ENCODE data around the gene ARHGAP44.

ARHGAP44 gene

DNA sequence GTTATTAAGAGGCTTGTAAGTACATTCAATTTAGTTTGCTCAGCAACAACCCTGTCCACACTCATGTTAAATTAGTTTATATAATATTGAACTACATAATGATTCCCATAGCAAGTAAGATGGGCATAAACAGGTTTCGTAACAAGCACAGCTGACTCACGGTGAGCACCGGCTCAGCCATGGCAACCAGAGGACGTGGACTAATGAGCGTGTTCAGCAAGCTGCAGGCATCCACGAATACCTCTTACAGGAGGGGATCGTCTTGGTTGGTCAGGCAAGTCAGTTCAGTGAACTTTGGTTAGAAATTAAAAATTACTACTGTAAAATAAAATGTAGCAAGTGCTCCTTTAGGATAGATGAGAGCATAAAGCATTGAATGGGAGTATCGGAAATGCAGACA lies 170.1 kb downstream of the ARHGAP44 start:
- Histone ChIP-seq H3K9me3 (ENCODE audit: insufficient read depth, low read length) (no peaks in the 10 kb centered on the region; the same call in 1 of the 2 replicates), H3K4me2 (ENCODE audit: low read length) (no peak overlapping the region), H3K27ac (ENCODE audit: low read length) (no peak overlapping the region), H4K20me1 (ENCODE audit: insufficient read depth, low read length) (no peaks in the 10 kb centered on the region), H2AFZ (ENCODE audit: low read depth, low read length) (no peak overlapping the region), H3K79me2 (ENCODE audit: low read length) (no peaks in the 10 kb centered on the region), H3K9ac (ENCODE audit: low read length) (no peak overlapping the region), H3K36me3 (replicated peaks; ENCODE audit: low read depth, low read length) (peaks cover 32% of the 10 kb centered on the region), H3K27me3 (ENCODE audit: low read depth, low read length) (no peaks in the 10 kb centered on the region), H3K4me1 (ENCODE audit: low read length) (peaks cover 18% of the 10 kb centered on the region), H3K4me3 (ENCODE audit: low read length) (no peak overlapping the region)
- no peak for TF ChIP-seq CTCF (IDR thresholded peaks at IDR 0.05; ENCODE audit: low read depth, low read length)
- TF ChIP-seq EZH2phosphoT487 (IDR thresholded peaks at IDR 0.05; ENCODE audit: low read depth) = no peak

DNA sequence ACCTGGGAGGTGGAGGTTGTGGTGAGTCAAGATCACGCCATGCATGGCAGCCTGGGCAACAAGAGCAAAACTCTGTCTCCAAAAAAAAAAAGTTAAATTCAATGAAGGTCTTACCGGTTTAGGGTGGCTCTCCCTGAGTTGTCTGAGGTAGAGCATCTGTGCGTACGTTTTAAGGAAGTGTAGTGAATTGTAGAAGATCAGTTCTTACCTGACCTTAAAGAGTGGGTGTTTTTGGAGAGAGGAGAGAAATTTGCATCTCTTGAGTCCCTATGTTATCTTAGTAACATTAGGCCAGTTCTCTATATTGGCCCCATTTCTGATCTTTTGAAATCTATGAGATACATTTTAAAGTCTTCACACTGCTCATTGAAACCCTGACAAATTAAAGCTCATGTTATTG lies 172.4 kb downstream of the ARHGAP44 start:
- H3K4me2 ChIP-seq (ENCODE audit: low read length) = no peak overlapping the region
- no peak overlapping the region for H3K4me3 ChIP-seq (ENCODE audit: low read length)
- H3K27me3 ChIP-seq (ENCODE audit: low read depth, low read length) = no peaks in the 10 kb centered on the region
- no peaks in the 10 kb centered on the region for H4K20me1 ChIP-seq (ENCODE audit: insufficient read depth, low read length)
- H3K27ac ChIP-seq (ENCODE audit: low read length) = no peak overlapping the region
- peaks cover 14% of the 10 kb centered on the region for H3K36me3 ChIP-seq (replicated peaks; ENCODE audit: low read depth, low read length)
- H3K79me2 ChIP-seq (ENCODE audit: low read length) = no peaks in the 10 kb centered on the region
- peaks cover 13% of the 10 kb centered on the region for H3K4me1 ChIP-seq (ENCODE audit: low read length)
- H3K9ac ChIP-seq (ENCODE audit: low read length) = no peak overlapping the region
- TF ChIP-seq CTCF (IDR thresholded peaks at IDR 0.05; ENCODE audit: low read depth, low read length) (no peak), EZH2phosphoT487 (IDR thresholded peaks at IDR 0.05; ENCODE audit: low read depth) (no peak)
- H3K9me3 ChIP-seq (ENCODE audit: insufficient read depth, low read length) = no peaks in the 10 kb centered on the region; the same call in 1 of the 2 replicates
- no peak overlapping the region for H2AFZ ChIP-seq (ENCODE audit: low read depth, low read length)

- Histone ChIP-seq H2AFZ (ENCODE audit: low read depth, low read length) (no peak overlapping the region), H3K79me2 (ENCODE audit: low read length) (no peaks in the 10 kb centered on the region), H4K20me1 (ENCODE audit: insufficient read depth, low read length) (no peaks in the 10 kb centered on the region), H3K4me3 (ENCODE audit: low read length) (no peak overlapping the region), H3K27ac (ENCODE audit: low read length) (no peak overlapping the region), H3K4me2 (ENCODE audit: low read length) (no peak overlapping the region), H3K27me3 (ENCODE audit: low read depth, low read length) (no peaks in the 10 kb centered on the region), H3K9me3 (ENCODE audit: insufficient read depth, low read length) (no peaks in the 10 kb centered on the region), H3K4me1 (ENCODE audit: low read length) (peaks cover 5% of the 10 kb centered on the region; the same call in 1 of the 2 replicates), H3K36me3 (replicated peaks; ENCODE audit: low read depth, low read length) (peaks cover 2% of the 10 kb centered on the region), H3K9ac (ENCODE audit: low read length) (no peak overlapping the region)
- TF ChIP-seq CTCF (IDR thresholded peaks at IDR 0.05; ENCODE audit: low read depth, low read length) = no peak
- TF ChIP-seq EZH2phosphoT487 (IDR thresholded peaks at IDR 0.05; ENCODE audit: low read depth) = no peak
Measured at GRCh38 chr17:12963505-12963904, 174.2 kb downstream of the ARHGAP44 start.

GRCh38 chr17:12964162-12964561 lies 174.9 kb downstream of the ARHGAP44 start:
- no peak for TF ChIP-seq EZH2phosphoT487 (IDR thresholded peaks at IDR 0.05; ENCODE audit: low read depth)
- no peak for TF ChIP-seq CTCF (IDR thresholded peaks at IDR 0.05; ENCODE audit: low read depth, low read length)

More at GRCh38 chr17:12964162-12964561, 174.9 kb downstream of the ARHGAP44 start:
- H4K20me1 ChIP-seq (ENCODE audit: insufficient read depth, low read length) = no peaks in the 10 kb centered on the region
- no peaks in the 10 kb centered on the region for H3K79me2 ChIP-seq (ENCODE audit: low read length)
- H3K4me2 ChIP-seq (ENCODE audit: low read length) = no peak overlapping the region
- H3K36me3 ChIP-seq (replicated peaks; ENCODE audit: low read depth, low read length) = no peaks in the 10 kb centered on the region
- H3K9ac ChIP-seq (ENCODE audit: low read length) = no peak overlapping the region
- no peaks in the 10 kb centered on the region for H3K9me3 ChIP-seq (ENCODE audit: insufficient read depth, low read length)
- H2AFZ ChIP-seq (ENCODE audit: low read depth, low read length) = no peak overlapping the region
- no peak overlapping the region for H3K4me3 ChIP-seq (ENCODE audit: low read length)
- no peak overlapping the region for H3K27ac ChIP-seq (ENCODE audit: low read length)
- peaks cover 5% of the 10 kb centered on the region; the same call in 1 of the 2 replicates for H3K4me1 ChIP-seq (ENCODE audit: low read length)
- no peaks in the 10 kb centered on the region for H3K27me3 ChIP-seq (ENCODE audit: low read depth, low read length)
